ENCODE results near the gene TIMP1. TPM values are rescaled to one million over a fixed set of nuclear protein-coding genes. Genes with fewer than 3 reads are reported as not detected.
"Not testable (repeated sequence)": the region's sequence is repeated elsewhere in the genome, so short reads cannot be mapped to it uniquely, and the experiment has no call there.

TIMP1 gene
- total RNA-seq, 2 experiments from 2014 or later = 2.7 to 3.2 TPM

GRCh38 chrX:47584714-47585113, 2.5 kb downstream of the TIMP1 start:
- peaks cover 24% of the 10 kb centered on the region for H3K4me1 Mint-ChIP-seq
- H3K27ac Mint-ChIP-seq = no peak overlapping the region
- no peak for DNase-seq
- H3K4me3 Mint-ChIP-seq = no peak overlapping the region
- no peaks in the 10 kb centered on the region for H3K36me3 Mint-ChIP-seq
- no peaks in the 10 kb centered on the region for H3K27me3 Mint-ChIP-seq
- H3K9me3 Mint-ChIP-seq = no peaks in the 10 kb centered on the region

GRCh38 chrX:47585273-47585672, 3.0 kb downstream of the TIMP1 start:
- Mint-ChIP-seq H3K36me3 (no peaks in the 10 kb centered on the region), H3K9me3 (no peaks in the 10 kb centered on the region), H3K4me3 (no peak overlapping the region), H3K4me1 (peaks cover 22% of the 10 kb centered on the region), H3K27me3 (no peaks in the 10 kb centered on the region), H3K27ac (no peak overlapping the region)
- DNase-seq = no peak

GRCh38 chrX:47586043-47586787, 4.0 kb downstream of the TIMP1 start:
- DNase-seq = no peak
- H3K4me3 Mint-ChIP-seq = no peak overlapping the region
- no peaks in the 10 kb centered on the region for H3K27me3 Mint-ChIP-seq
- no peaks in the 10 kb centered on the region for H3K36me3 Mint-ChIP-seq
- no peaks in the 10 kb centered on the region for H3K9me3 Mint-ChIP-seq
- H3K27ac Mint-ChIP-seq = no peak overlapping the region
- H3K4me1 Mint-ChIP-seq = peaks cover 22% of the 10 kb centered on the region

- H3K27ac Mint-ChIP-seq = no peak overlapping the region
- no peaks in the 10 kb centered on the region for H3K36me3 Mint-ChIP-seq
These were observed 5.1 kb downstream of the TIMP1 start for GRCh38 chrX:47587091-47587891.

GRCh38 chrX:47587906-47588735, 5.9 kb downstream of the TIMP1 start:
- no peaks in the 10 kb centered on the region for H3K27me3 Mint-ChIP-seq
- no peaks in the 10 kb centered on the region for H3K36me3 Mint-ChIP-seq
- no peak overlapping the region for H3K4me3 Mint-ChIP-seq
- H3K4me1 Mint-ChIP-seq = peaks cover 12% of the 10 kb centered on the region
- no peaks in the 10 kb centered on the region for H3K9me3 Mint-ChIP-seq
- H3K27ac Mint-ChIP-seq = no peak overlapping the region
- no peak for DNase-seq

More at GRCh38 chrX:47587091-47587891, 5.1 kb downstream of the TIMP1 start:
- H3K4me1 Mint-ChIP-seq = peaks cover 15% of the 10 kb centered on the region
- no peaks in the 10 kb centered on the region for H3K9me3 Mint-ChIP-seq
- DNase-seq = no peak
- H3K4me3 Mint-ChIP-seq = no peak overlapping the region
- no peaks in the 10 kb centered on the region for H3K27me3 Mint-ChIP-seq

- Mint-ChIP-seq H3K36me3 (no peaks in the 10 kb centered on the region), H3K4me1 (peaks cover 5% of the 10 kb centered on the region), H3K27me3 (no peaks in the 10 kb centered on the region), H3K9me3 (no peaks in the 10 kb centered on the region), H3K4me3 (no peak overlapping the region), H3K27ac (no peak overlapping the region)
- no peak for DNase-seq
These were observed 8.7 kb downstream of the TIMP1 start for GRCh38 chrX:47590984-47591383.

- Mint-ChIP-seq H3K4me1 (peaks cover 2% of the 10 kb centered on the region), H3K27ac (no peak overlapping the region), H3K27me3 (no peaks in the 10 kb centered on the region), H3K4me3 (no peak overlapping the region), H3K9me3 (peaks cover 8% of the 10 kb centered on the region), H3K36me3 (peaks cover 8% of the 10 kb centered on the region)
- DNase-seq = no peak
These were observed 11.3 kb downstream of the TIMP1 start for GRCh38 chrX:47593522-47593921.

- no peaks in the 10 kb centered on the region for H3K27me3 Mint-ChIP-seq
- H3K4me3 Mint-ChIP-seq = no peak overlapping the region
- H3K9me3 Mint-ChIP-seq = peaks cover 8% of the 10 kb centered on the region
- peaks cover 8% of the 10 kb centered on the region for H3K36me3 Mint-ChIP-seq
- no peak for DNase-seq
- H3K27ac Mint-ChIP-seq = peak overlapping the region; percentile 12
- H3K4me1 Mint-ChIP-seq = peaks cover 2% of the 10 kb centered on the region
These were observed 13.5 kb downstream of the TIMP1 start for GRCh38 chrX:47595716-47596251.

- peaks cover 2% of the 10 kb centered on the region for H3K4me1 Mint-ChIP-seq
- H3K36me3 Mint-ChIP-seq = peaks cover 8% of the 10 kb centered on the region
- no peaks in the 10 kb centered on the region for H3K27me3 Mint-ChIP-seq
- H3K27ac Mint-ChIP-seq = no peak overlapping the region
- H3K4me3 Mint-ChIP-seq = no peak overlapping the region
- peaks cover 8% of the 10 kb centered on the region for H3K9me3 Mint-ChIP-seq
- no peak for DNase-seq
These were observed 14.0 kb downstream of the TIMP1 start for GRCh38 chrX:47596256-47596655.

- peaks cover 8% of the 10 kb centered on the region for H3K36me3 Mint-ChIP-seq
- no peaks in the 10 kb centered on the region for H3K27me3 Mint-ChIP-seq
- H3K4me1 Mint-ChIP-seq = peaks cover 2% of the 10 kb centered on the region
- no peak overlapping the region for H3K4me3 Mint-ChIP-seq
- peaks cover 8% of the 10 kb centered on the region for H3K9me3 Mint-ChIP-seq
- no peak for DNase-seq
- no peak overlapping the region for H3K27ac Mint-ChIP-seq
These were observed 15.0 kb downstream of the TIMP1 start for GRCh38 chrX:47597222-47597621.

GRCh38 chrX:47603125-47603524, 20.9 kb downstream of the TIMP1 start:
- H3K9me3 Mint-ChIP-seq, H3K4me3 Mint-ChIP-seq, H3K36me3 Mint-ChIP-seq, DNase-seq, H3K27ac Mint-ChIP-seq, H3K4me1 Mint-ChIP-seq, H3K27me3 Mint-ChIP-seq: not testable (repeated sequence)

GRCh38 chrX:47605024-47605423, 22.8 kb downstream of the TIMP1 start:
- Mint-ChIP-seq H3K36me3 (no peaks in the 10 kb centered on the region), H3K27ac (no peak overlapping the region), H3K4me1 (peaks cover 3% of the 10 kb centered on the region), H3K9me3 (no peaks in the 10 kb centered on the region), H3K27me3 (peaks cover 5% of the 10 kb centered on the region), H3K4me3 (no peak overlapping the region)
- DNase-seq = no peak

- peaks cover 5% of the 10 kb centered on the region for H3K27me3 Mint-ChIP-seq
- H3K4me1 Mint-ChIP-seq = peaks cover 3% of the 10 kb centered on the region
- no peaks in the 10 kb centered on the region for H3K36me3 Mint-ChIP-seq
- no peak overlapping the region for H3K4me3 Mint-ChIP-seq
- no peaks in the 10 kb centered on the region for H3K9me3 Mint-ChIP-seq
- H3K27ac Mint-ChIP-seq = no peak overlapping the region
- DNase-seq = no peak
These were observed 24.9 kb downstream of the TIMP1 start for GRCh38 chrX:47607091-47607490.

GRCh38 chrX:47608130-47608810, 26.0 kb downstream of the TIMP1 start:
- Mint-ChIP-seq H3K27me3 (peaks cover 5% of the 10 kb centered on the region), H3K9me3 (no peaks in the 10 kb centered on the region), H3K4me1 (peaks cover 3% of the 10 kb centered on the region), H3K4me3 (no peak overlapping the region), H3K27ac (no peak overlapping the region), H3K36me3 (no peaks in the 10 kb centered on the region)
- no peak for DNase-seq

Measured in activated naive CD8-positive, alpha-beta T cell treated with anti-CD3 and anti-CD28 coated beads for 36 hours (primary cell).